SK-N-SH (cell line): ENCODE data around the gene PRICKLE4. TPM values are rescaled to one million over a fixed set of nuclear protein-coding genes. Genes with fewer than 3 reads are reported as not detected.
A peak's percentile ranks its signal among the peaks of the same experiment; 100 is the strongest.

Source experiments
- CTCF ChIA-PET: fragments of 300-600, 350-600 bp; formaldehyde crosslinking; extraction: SDS; loops from one replicate; lab custom pipeline; 2021; lab: Yijun Ruan, JAX
- POLR2A ChIA-PET: fragments of 350-600 bp; sonication (Branson Sonifier 250); formaldehyde crosslinking; extraction: SDS; loops from one replicate; lab custom pipeline; 2020; ENCODE audit warnings: antibody characterized with exemption, inconsistent platforms; lab: Yijun Ruan, JAX
- DNase-seq: peaks from one replicate; pipeline ENCODE4 v3.0.0; 2012
- H2AFZ ChIP-seq: fragments of 200-600 bp; sonication (generic); 2 replicates; pipeline ENCODE4 v1.8.1; 2016; ENCODE audit warnings: antibody characterized with exemption, mild to moderate bottlenecking, low read depth
- H3F3A ChIP-seq: fragments of 200-600 bp; sonication (generic); replicated peaks from 2 replicates; pipeline ENCODE3; 2016; ENCODE audit warnings: antibody characterized with exemption, mild to moderate bottlenecking; ENCODE audit not compliant: insufficient read depth
- H3K27ac ChIP-seq, 2 experiments: fragments of 200-500 bp in 1 of 2; fragments of 200-600 bp in 1 of 2; sonication (Bioruptor generic) in 1 of 2; sonication (generic), shearing (Covaris generic) in 1 of 2; 2 replicates each; pipeline versions ENCODE4 v1.5.1 to v1.6.1; 2014 to 2016; ENCODE audit warnings: low read depth in 2 of 2, inconsistent platforms in 1 of 2, low read length in 1 of 2, mild to moderate bottlenecking in 1 of 2, mixed read lengths in 1 of 2
- H3K27me3 ChIP-seq: fragments of 200-600 bp; sonication (generic), shearing (Covaris generic); 2 replicates; pipeline ENCODE4 v1.6.1; 2016; ENCODE audit warnings: mixed run types; ENCODE audit not compliant: insufficient read depth
- H3K36me3 ChIP-seq, 2 experiments: fragments of 200-500 bp in 1 of 2; fragments of 200-600 bp in 1 of 2; sonication (Bioruptor generic) in 1 of 2; sonication (generic) in 1 of 2; replicated peaks in 1 of 2; 2 replicates each; pipeline versions ENCODE3 to v1.5.1; 2014 to 2016; ENCODE audit warnings: low read length in 1 of 2, mild to moderate bottlenecking in 1 of 2; ENCODE audit not compliant: insufficient read depth in 2 of 2, control insufficient read depth in 1 of 2
- H3K4me1 ChIP-seq, 2 experiments: fragments of 200-500 bp in 1 of 2; fragments of 200-600 bp in 1 of 2; sonication (Bioruptor generic) in 1 of 2; sonication (generic), shearing (Covaris generic) in 1 of 2; 2 replicates each; pipeline versions ENCODE4 v1.5.1 to v1.6.1; 2014 to 2016; ENCODE audit warnings: low read depth in 1 of 2, low read length in 1 of 2, mixed run types in 1 of 2; ENCODE audit not compliant: insufficient read depth in 2 of 2, control insufficient read depth in 1 of 2
- H3K4me2 ChIP-seq: fragments of 200-600 bp; sonication (generic), shearing (Covaris generic); 2 replicates; pipeline ENCODE4 v1.6.1; 2017; ENCODE audit warnings: mixed run types
- H3K4me3 ChIP-seq, 2 experiments: fragments of 200-500 bp in 1 of 2; fragments of 200-600 bp in 1 of 2; sonication (Bioruptor generic) in 1 of 2; sonication (generic), shearing (Covaris generic) in 1 of 2; 2 replicates each; pipeline versions ENCODE4 v1.5.1 to v1.8.1; 2014 to 2016; ENCODE audit warnings: low read depth in 2 of 2, inconsistent platforms in 1 of 2, low read length in 1 of 2, mild to moderate bottlenecking in 1 of 2, mixed read lengths in 1 of 2, moderate library complexity in 1 of 2
- H3K79me2 ChIP-seq: fragments of 200-600 bp; sonication (generic); 2 replicates; pipeline ENCODE4 v1.8.1; 2017; ENCODE audit warnings: mild to moderate bottlenecking; ENCODE audit not compliant: insufficient read depth
- H3K9ac ChIP-seq: fragments of 200-600 bp; sonication (generic); 2 replicates; pipeline ENCODE4 v1.6.1; 2017; ENCODE audit warnings: mixed run types
- H3K9me2 ChIP-seq: fragments of 200-600 bp; sonication (generic); 2 replicates; pipeline ENCODE4 v1.6.1; 2017; ENCODE audit warnings: mixed run types
- H3K9me3 ChIP-seq: fragments of 200-600 bp; sonication (generic); 2 replicates; pipeline ENCODE4 v1.6.1; 2017; ENCODE audit warnings: mixed run types, mild to moderate bottlenecking, moderate library complexity
- H4K20me1 ChIP-seq: fragments of 200-600 bp; sonication (generic); 2 replicates; pipeline ENCODE4 v1.6.1; 2017; ENCODE audit warnings: mild to moderate bottlenecking, mixed run types; ENCODE audit not compliant: insufficient read depth
- FOXJ3 ChIP-seq: sonication (generic); formaldehyde crosslinking; IDR thresholded peaks from 2 replicates; pipeline ENCODE4 v1.5.1; 2020; ENCODE audit warnings: mild to moderate bottlenecking, missing genetic modification reagents
- GABPA ChIP-seq: IDR thresholded peaks from 2 replicates; pipeline ENCODE4 v1.4.0; 2012; ENCODE audit warnings: low read depth, mild to moderate bottlenecking
- MAX ChIP-seq: IDR thresholded peaks from 2 replicates; pipeline ENCODE4 v1.4.0; 2012; ENCODE audit warnings: low read depth
- MEF2A ChIP-seq: IDR thresholded peaks from 2 replicates; pipeline ENCODE4 v1.4.0; 2012; ENCODE audit warnings: low read depth, borderline replicate concordance
- MXI1 ChIP-seq: IDR thresholded peaks from 2 replicates; pipeline ENCODE4 v1.6.1; 2012; ENCODE audit warnings: mild to moderate bottlenecking, low read depth, low read length, improper control_type of control experiment
- POLR2AphosphoS5 ChIP-seq: IDR thresholded peaks from 2 replicates; pipeline ENCODE4 v1.6.1; 2012; ENCODE audit warnings: low read depth, low read length
- RAD21 ChIP-seq: IDR thresholded peaks from 2 replicates; pipeline ENCODE4 v1.6.1; 2012; ENCODE audit warnings: mild to moderate bottlenecking, low read length
- SIN3A ChIP-seq: IDR thresholded peaks from 2 replicates; pipeline ENCODE4 v1.6.1; 2012; ENCODE audit warnings: low read depth, mild to moderate bottlenecking, low read length, moderate library complexity, borderline replicate concordance
- SMC3 ChIP-seq: IDR thresholded peaks from 2 replicates; pipeline ENCODE4 v1.6.1; 2012; ENCODE audit warnings: low read depth, low read length, improper control_type of control experiment
- USF2 ChIP-seq: fragments of 150-350 bp; IDR thresholded peaks from 2 replicates; pipeline ENCODE4 v1.6.1; 2017; ENCODE audit warnings: antibody characterized with exemption, low read length, low read depth, borderline replicate concordance
- WGBS: methylation state at CpG from one replicate; pipeline ENCODE4 v1.1.6; 2017; ENCODE audit warnings: low lambda C conversion rate; 5-methylcytosine and 5-hydroxymethylcytosine counted together
- polyA plus RNA-seq, 3 experiments: library from polyadenylated mRNA; depleted of rRNA; stranded (reverse); fragments of >200 nt; gene quantifications; 2 replicates each; pipeline ENCODE4 v1.2.3, GENCODE V29; 2012

PRICKLE4 gene
- 3.9 and 5.0 TPM in 2 replicates for polyA plus RNA-seq (2012; rRNA removed)
- 0.46 and 0.96 TPM in 2 replicates for polyA plus RNA-seq (2012; cell fraction: cytosol; rRNA removed)
- polyA plus RNA-seq (2012; cell fraction: nucleus; rRNA removed) = 57.9 and 78.4 TPM in 2 replicates

- no peaks in the 10 kb centered on the region for H4K20me1 ChIP-seq
- H3K4me2 ChIP-seq = peak within 1 kb of the TSS; percentile 99
- CTCF ChIA-PET = interaction anchor here (0.7 to 8.9 kb wide), 6 partner anchors 12 to 412 kb away, joined by 3 to 118 read pairs (median 4); partner anchors contain the start of gene TFEB
- peak within 1 kb of the TSS; percentile 82 for H2AFZ ChIP-seq
- no peaks in the 10 kb centered on the region for H3K27me3 ChIP-seq
- no peaks in the 10 kb centered on the region for H3K9me2 ChIP-seq
- H3F3A ChIP-seq = no peaks in the 10 kb centered on the region
- WGBS = 3% methylated on average over 15 of the region's 36 CpGs
- peak within 1 kb of the TSS; percentile 40 to 87 for H3K27ac ChIP-seq
- peak within 1 kb of the TSS; percentile 69 for H3K9ac ChIP-seq
- POLR2A ChIA-PET = interaction anchor here (1.6 kb wide), 1 partner anchor 47 kb away, joined by 8 read pairs; no protein-coding TSS in a partner anchor
- peak within 1 kb of the TSS; percentile 52 to 77 for H3K4me3 ChIP-seq
- peaks cover 13% of the 10 kb centered on the region for H3K79me2 ChIP-seq
- H3K9me3 ChIP-seq = no peaks in the 10 kb centered on the region
- peaks cover 8 to 15% of the 10 kb centered on the region in 2 experiments for H3K36me3 ChIP-seq
- peaks cover 14 to 19% of the 10 kb centered on the region in 2 experiments; a peak in 2 of 4 replicates for H3K4me1 ChIP-seq
- peak; percentile 71 for DNase-seq
- no peak for TF ChIP-seq SMC3
- 0 out of 2 replicates have a peak, but pooled peaks have one; percentile 35 for TF ChIP-seq MAX
- TF ChIP-seq, all 33 proteins: peak for 1
These were observed at the start of gene PRICKLE4 for GRCh38 chr6:41780551-41781365. PRICKLE4 (plus strand) TSS chr6:41780782; CDS start chr6:41783474, 2,692 bp downstream.

- peaks cover 57% of the 10 kb centered on the region for H3K79me2 ChIP-seq
- H3K36me3 ChIP-seq = no peaks in the 10 kb centered on the region
- no peaks in the 10 kb centered on the region for H3K9me3 ChIP-seq
- peak overlapping the region; percentile 93 for H3K4me2 ChIP-seq
- H4K20me1 ChIP-seq = no peaks in the 10 kb centered on the region
- CTCF ChIA-PET = interaction anchor here (1.6 to 4.5 kb wide), 4 partner anchors 26 to 363 kb away, joined by 6 to 32 read pairs (median 8); partner anchors contain the start of gene TOMM6
- POLR2A ChIA-PET = no interaction called here
- WGBS = 89% methylated on average over 7 of the region's 7 CpGs
- no peak overlapping the region for H3K9ac ChIP-seq
- DNase-seq = no peak
- H3K4me3 ChIP-seq = peak overlapping the region in 1 of 2 experiments; percentile 30; a peak in 1 of 4 replicates
- no peaks in the 10 kb centered on the region for H3K27me3 ChIP-seq
- H3F3A ChIP-seq = peaks cover 10% of the 10 kb centered on the region
- TF ChIP-seq RAD21 (no peak), GABPA (no peak), FOXJ3 (no peak), MEF2A (no peak), MXI1 (no peak), POLR2AphosphoS5 (no peak), USF2 (no peak), SIN3A (no peak)
- no peaks in the 10 kb centered on the region for H3K9me2 ChIP-seq
- no peak overlapping the region for H2AFZ ChIP-seq
- peaks cover 37 to 54% of the 10 kb centered on the region in 2 experiments for H3K4me1 ChIP-seq
- H3K27ac ChIP-seq = no peak overlapping the region
These were observed 49.0 kb upstream of the PRICKLE4 start for GRCh38 chr6:41731561-41732086.
